Putamen (tissue), 1 donor: ENCODE data around the gene C20orf141.
"Not testable (repeated sequence)": the region's sequence is repeated elsewhere in the genome, so short reads cannot be mapped to it uniquely, and the experiment has no call there.

Experiments used
- DNase-seq: peaks from one replicate; pipeline ENCODE4 v3.0.0-alpha.2; 2016; ENCODE audit warnings: low spot score

C20orf141 gene, protein sequence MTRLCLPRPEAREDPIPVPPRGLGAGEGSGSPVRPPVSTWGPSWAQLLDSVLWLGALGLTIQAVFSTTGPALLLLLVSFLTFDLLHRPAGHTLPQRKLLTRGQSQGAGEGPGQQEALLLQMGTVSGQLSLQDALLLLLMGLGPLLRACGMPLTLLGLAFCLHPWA

DNA sequence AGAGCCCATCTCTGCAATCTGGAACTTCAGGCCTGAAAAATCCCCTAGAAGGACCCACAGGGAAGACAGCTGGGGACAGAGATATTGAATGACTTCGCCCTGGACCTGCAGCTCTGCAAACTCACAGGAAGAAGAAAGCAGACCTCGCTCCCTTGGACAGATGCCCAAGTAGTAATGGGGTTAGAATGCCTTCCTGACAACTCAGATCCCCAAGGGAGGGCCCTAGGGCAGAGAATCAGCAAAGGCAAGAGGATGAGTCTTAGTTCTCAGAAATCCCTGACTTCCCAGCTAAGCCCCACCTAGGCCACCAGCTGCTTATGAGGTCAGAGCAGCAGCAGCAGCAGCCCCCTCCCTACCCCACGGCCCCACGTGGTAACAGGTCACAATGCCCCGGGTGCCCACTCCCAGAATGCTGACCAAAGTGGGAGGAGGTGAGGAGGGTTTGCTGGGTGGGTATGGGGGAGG, at the start of gene C20orf141:
Gene C20orf141 (plus strand): TSS at position 401 of the 465 bp plus-strand sequence. CDS start 198 bp downstream, outside the sequence.
- DNase-seq = no peak

DNA sequence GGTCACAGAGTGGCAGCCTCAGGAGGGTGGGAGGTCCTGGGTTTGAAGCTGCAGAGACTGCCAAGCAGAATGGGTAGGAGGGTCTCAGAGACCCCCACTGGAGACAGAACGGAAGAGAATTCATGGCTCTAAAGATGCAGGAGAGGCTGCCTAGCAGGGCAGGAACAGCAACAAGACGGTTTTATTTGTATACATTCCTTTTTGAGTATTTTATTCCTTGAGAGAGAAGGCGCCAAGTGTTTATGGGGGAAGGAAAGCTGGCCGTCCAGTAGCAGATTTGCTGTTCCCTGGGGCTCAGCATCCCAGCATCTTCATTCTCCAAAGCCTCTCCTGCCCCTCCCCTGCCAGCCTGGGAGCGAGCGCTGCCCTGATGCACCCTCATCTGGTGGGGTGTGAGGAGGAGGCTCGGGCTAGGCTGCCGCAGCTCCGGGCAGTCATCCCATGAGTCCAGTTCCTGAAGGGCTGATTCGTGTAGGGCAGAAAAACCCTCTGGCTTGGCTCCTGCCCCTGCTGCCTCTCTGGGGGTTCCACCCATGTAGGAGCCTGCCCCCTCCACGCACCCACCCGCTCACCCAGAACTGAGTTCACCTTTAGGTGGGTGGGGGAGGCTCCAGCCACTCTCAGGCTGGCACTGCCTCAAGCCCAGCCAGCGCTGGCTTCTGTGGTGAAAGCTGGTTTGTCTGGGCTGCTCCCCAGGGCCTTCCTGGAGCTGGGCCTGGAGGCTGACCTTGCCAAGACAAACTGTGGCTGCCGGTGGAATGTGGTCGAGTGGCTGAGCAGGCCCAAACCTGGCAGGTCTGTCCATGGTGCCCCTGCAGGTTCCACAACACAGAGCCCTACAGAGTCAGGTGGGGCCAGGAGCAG, 46.8 kb upstream of the C20orf141 start:
- no peak for DNase-seq

DNA sequence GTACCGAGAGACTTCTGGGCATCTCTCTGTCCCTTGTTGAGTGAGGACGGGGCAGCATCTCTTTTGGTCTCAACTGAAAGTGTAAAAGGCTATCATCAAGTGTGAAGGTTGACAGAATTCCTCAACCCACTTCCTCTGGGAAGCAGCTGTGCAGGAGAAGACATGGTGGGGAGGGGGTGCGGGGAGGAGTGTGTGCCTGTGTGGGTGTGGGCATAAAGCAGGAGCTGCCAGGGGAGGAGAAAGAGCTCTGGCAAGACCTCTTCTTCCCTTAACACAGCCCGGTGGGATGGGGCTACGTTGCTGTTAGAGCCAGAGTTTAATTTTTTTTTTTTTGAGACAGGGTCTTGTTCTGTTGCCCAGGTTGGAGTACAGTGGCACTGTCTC, 46.2 kb upstream of the C20orf141 start:
- no peak for DNase-seq

DNA sequence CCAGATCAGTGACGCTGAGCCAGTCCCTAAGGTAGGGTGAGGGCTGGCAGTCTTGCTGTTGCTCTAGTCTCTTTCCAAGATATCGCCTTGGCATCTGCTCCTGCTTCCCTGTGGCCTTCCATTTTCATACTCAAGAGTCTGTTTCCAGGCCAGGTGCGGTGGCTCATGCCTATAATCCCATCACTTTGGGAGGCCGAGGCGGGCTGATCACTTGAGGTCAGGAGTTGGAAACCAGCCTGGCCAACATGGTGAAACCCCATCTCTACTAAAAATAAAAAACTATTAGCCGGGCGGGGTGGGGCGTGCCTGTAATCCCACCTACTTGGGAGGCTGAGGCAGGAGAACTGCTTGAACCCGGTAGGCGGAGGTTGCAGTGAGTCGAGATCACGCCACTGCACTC, 44.7 kb upstream of the C20orf141 start:
- not testable (repeated sequence) for DNase-seq

DNA sequence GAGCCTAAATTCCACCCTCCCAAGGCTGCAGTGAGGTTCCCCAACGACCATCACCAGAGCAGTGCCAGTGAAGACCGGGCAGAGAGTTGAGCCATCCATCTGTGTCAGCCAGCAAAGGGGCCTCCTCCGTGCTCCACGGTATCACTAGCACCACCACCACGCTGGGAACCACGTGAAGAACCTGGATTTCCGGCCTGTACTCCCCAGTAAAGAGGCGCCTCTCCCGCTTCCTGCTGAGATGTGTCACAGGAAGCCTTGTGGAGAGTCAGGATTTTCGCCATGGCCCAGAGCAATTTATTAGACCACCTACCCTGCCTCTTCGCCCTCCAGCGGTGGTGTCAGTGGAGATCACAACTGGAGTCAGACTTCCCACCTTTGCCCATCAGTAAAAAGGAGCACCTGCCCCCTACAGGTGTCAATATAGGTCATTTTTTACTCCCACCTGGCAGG, 43.1 kb upstream of the C20orf141 start:
- no peak for DNase-seq

DNA sequence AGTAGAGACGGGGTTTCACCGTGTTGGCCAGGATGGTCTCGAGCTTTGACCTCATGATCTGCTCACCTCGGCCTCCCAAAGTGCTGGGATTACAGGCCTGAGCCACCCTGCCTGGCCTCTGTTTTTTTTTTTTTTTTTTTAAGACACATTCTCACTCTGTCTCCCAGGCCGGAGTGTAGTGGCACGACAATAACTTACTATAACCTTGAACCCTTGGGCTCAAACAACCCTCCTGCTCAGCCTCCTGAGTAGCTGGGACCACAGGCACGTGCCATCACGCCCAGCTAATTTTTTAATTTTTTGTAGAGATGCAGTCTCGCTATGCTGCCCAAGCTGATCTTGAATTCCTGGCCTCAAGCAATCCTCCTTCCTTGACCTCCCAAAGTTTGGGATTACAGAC, 41.0 kb upstream of the C20orf141 start:
- DNase-seq = no peak

DNA sequence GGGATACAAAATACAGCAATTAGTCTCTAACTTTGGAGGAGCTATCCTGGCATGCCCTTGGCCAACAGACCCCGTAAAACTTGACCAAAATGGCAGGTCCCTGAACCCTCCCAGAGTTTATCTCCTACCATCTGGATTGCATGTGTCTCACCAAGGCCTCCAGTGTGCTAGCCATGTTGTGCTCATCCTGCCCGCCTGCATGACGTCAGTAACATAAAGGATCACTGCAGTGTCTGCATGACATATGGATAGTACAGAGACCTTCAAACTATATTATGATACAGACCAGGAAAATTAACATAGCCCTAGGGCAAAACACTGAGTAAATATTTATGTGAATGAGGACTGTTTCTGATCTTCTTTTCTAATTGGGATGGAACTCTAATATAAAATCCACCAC, 39.6 kb upstream of the C20orf141 start:
- DNase-seq = no peak

DNA sequence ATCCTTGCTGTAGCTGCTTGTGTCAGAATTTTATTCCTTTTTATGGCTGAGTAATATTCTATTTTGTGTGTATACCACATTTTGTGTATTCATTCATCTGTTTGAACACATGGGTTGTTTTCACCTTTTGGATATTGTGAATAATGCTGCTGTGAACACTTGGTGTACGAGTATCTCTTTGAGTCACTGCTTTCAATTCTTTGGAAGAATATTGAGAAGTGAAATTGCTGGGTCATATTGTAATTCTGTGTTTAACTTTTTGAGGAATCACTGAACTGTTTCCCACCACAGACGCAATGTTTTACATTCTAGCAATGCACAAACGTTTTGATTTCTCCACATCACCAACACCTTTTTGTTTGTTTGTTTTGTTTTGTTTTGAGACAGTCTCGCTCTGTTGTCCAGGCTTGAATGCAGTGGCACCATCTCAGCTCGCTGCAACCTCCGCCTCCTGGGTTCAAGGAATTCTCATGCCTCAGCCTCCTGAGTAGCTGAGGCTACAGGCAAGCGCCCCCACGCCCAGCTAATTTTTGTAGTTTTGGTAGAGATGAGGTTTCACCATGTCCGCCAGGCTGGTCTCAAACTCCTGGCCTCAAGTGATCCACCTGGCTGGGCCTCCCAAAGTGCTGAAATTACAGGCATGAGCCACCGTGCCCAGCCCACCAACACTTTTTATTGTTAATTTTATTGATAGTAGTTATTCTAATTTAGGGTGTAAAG, 36.0 kb upstream of the C20orf141 start:
- no peak for DNase-seq

DNA sequence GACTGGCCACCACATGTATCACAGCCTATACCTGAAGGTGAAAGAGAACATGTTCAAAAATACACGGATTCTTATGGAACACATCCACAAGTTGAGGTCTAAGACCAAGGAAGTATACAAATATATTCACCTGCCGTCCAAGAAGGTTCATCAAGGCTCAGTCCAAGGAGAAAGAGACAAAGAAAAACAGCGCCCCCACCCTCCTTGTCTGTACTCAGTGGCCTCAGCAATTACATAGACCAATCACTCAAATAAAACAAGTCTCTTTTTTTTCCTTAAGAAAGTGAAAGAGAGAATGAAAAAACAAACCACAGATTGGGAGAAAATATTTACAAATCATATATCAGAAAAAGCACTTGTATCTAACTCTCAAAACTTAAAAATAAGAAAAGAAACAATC, 33.8 kb upstream of the C20orf141 start:
- no peak for DNase-seq

DNA sequence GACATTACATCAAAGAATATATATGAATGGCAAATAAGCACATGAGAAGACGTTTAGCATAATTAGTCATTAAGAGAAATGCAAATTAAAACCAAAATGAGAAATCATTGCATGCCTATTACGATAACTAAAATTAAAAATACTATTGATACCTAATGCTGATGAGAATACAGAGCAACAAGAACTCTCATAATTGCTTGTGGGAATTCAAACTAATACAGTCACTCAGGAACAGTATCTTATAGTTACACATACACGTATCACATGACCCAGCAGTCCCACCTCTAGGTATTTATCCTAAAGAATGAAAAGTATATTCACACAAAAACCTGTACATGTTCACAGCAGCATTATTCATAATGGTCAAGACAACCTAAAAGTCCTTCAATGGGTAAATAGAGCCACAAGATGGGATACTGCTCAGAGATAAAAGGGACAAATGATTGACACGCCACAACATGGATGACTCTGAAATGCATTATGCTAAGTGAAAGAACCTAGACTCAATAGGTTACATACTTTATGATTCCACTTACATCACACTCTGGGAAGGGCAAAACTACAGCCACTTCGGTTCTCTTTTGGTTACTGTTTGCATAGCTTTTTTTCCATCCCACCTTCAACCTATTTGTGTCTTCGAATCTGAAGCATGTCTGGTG, 30.8 kb upstream of the C20orf141 start:
- DNase-seq = no peak

DNA sequence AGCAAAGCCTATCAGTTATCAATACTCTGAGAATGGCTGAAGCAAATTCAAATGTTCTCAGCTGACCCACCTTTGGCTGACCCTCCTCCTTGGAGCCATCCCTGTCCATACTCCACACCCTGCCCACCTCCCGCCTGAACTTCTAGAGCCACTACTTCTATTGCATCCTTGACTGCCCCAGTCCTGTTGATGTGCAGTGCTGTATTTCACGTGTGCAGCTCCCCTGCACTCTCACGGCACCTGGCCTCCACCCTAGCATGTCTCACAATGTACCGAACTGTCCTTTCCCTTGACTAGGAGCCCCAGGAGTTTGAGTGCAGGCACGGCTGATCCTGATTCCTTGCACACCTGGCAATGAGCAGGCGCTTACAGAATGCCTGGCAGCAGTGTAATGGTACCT, 21.3 kb upstream of the C20orf141 start:
- no peak for DNase-seq

DNA sequence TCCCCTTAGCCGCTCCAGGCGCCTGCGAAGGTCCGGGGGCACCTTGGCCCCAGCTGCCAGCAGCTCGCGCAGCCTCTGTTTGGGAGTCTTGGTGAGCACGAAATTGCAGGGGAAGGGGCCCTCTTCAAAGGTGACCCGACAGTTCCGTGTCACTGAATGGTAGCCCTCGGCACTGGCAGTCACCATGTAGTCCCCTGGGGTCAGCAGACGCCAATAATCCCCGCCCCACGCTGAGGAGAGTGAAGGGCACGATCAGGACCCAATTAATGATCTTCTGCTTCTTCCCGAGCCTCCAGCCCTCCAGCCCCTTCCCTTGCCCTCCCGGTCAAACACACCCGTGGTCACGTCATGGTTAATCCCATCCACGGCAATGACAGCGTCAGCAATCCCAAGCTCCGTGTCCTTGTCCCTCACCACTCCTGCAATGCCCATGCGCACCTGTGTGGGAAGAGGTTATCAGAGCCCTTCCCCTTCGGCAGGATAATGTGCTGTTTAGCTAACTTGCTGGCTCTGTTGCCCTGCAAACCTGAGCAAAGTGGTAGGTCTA, 20.5 kb upstream of the C20orf141 start:
- no peak for DNase-seq

DNA sequence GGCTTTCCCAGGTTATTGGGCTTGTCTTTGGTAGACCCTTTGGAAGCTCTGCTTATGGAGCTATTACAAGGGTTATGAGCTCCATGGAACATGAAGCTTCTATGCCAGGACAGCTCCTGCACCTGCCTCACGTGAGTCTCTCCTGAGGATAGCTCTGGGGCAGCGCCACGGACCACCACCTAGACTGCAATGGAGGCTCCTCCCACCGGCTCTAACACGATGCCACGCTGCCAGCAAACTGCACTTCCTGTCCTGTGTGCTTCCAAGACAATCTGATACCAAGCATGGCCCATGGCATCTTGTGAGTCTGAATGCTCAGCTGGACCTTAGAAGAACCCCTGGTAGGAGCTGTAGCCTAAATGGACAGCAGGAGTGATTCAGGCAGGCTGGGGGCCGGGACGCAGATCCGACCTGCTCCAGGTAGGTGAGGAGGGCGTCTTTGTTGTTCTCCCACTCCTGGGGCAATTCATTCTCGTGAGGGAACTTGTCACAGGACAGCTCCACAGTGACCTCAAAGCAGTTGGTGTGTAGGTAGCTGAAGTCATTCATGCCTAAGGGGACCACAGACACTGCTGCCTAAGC, 19.8 kb upstream of the C20orf141 start:
- no peak for DNase-seq

DNA sequence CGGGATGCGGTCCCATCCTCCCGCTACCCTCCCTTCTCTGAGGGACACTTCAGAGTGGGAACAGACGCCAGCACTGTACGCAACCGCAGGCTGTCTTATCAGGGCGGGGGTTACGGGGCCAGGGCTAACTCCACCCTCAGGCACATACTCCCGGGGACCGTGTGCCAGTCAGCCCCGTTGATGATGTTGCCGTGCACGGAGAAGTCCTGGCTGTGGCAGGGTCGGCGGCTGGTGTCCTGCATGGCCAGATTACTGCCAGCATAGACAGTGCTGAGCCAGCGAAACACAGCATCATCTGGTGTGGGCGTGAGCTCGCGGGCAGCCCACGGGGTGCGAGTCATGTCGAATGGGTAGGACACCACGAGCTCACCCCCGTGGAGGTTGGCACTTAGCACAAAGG, 19.3 kb upstream of the C20orf141 start:
- no peak for DNase-seq

DNA sequence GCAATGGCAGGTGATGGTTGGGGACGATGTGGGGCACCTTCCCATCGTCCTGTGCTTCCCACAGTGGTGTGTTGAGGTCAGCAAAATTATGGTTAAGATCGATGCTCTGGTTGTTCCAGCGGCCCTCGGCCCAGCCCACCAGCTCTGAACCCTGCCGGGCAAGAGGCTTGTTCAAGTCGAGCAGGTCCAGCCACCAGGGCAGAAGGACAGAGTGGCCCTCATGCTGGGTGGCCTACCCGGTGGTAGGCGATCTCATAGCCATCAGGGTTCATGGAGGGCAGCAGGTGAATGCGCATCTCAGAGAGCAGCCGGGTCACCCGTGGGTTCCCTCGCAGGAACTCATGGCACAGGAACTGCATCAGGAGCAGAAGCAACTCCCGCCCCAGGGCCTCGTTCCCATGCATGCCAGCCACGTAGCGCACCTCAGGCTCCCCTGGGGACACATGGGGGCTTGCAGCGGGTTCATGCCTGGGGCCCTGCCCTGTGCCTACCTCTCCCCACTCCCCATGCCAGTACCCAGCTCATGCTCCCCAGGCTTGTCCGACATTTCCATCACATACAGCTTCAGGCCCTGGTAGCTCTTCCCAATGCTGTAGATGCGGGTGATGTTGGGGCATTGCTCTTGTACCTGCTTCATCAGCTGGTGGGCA, 18.7 kb upstream of the C20orf141 start:
- DNase-seq = no peak

DNA sequence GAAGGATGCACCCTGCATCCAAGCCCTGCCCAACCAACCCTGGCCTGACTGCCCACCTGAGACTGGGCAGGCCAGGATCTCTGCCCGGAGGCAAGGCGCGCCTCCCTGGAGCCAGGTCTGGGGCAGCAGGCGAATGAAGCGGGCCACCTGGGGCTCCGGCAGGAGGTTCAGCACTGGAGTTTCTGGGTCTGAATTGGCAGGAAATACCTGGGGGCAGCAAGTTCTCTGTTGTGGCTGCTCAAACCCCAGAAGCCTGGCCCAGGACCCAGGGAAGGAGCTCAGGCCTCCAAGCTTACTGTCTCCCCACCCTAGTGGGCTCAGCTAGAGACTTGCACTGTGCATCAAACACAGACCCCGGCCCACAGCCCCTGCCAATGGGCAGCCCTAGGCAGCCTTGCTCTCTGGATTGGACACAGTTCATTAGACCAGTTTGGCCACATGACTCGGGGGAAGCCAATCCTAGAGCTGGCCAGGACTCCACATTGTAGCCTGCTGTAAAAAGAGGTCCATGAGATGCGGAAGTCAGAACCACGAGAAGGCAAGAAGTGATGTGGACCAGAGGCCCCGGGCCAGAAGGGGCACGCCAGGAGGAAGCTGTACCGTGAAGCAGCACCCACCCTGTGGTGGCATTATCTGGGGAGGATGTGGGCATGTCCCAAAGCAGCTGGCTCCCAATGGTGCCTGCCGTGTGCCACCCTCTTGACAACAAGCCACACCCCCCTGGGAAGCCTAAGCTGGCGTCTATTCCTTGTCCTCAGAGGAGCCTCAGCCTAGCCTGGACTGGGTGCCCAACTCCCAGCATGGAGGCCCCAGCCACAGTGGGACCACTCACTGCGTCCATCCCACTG, 17.4 kb upstream of the C20orf141 start:
- DNase-seq = no peak

DNA sequence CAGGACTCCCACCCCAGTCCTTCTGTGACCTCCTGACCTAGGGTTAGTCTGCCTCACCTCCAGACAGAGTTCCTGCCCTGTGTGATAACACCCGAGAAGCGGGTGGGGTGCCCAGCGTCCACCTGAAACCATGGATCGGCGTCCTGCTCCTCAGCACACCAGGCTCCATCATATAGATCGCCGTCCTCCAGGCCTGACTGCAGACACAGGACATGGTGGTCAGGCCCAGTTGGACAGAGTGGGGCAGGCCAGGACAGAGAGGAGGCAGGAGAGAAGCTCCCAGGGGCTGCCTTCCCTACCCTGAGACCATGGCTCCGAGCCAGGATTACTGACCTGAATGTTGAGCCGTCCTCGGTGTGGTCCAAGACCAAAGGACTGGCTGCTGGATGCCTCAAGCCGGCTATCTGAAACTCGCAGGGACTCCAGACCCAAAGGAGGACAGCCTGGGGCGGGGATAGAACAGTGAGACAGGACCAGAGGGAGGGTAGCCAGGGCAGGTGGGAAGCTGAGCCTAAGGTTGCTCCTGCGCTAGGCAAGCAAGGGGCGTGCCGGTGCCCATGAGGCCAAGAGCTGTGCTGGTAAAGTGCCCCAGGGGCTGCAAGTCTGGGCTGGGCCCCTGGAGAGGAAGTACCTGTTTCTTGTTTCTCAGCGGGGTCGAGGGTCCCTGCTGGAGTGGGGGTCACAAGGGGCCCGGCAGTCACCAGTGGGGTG, 16.5 kb upstream of the C20orf141 start:
- no peak for DNase-seq

DNA sequence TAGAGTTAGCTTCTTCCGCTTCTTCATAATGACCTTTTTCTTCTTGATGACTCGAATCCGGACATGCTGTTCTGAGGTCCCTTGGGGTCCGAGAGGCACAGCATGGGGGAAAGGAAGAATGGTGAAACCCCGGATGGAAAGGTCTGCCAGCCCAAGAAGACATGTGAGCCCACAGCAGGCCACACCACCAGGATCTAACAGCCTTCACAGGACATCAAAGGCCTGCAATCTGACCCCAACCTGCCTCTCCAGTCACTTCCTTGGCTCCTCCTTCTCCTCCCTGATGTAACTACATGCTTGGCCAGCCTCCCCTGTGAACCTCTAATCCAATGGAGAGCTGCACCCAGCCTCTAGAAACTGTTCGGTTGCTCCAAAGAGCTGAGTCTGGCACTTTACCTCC, 16.0 kb upstream of the C20orf141 start:
- no peak for DNase-seq

DNA sequence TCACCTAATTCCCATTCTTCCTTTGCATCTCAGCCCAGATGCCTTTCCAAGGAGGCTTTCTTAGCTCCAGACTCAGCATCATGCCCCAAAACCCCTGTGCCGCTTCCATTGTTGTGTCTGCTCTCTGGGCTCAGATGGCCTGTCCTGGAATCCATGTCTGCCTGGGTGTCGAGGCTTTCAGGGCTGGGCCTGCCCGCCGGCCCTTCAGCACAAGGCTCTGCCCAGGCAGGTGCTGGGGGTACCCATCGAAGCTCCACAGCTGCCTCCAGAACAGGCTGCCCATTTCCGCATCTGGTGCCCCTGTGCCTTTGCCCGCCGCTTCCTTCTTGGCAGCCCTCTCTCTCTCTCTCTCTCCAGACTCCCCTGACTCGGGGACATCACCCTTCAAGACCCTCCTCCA, 15.5 kb upstream of the C20orf141 start:
- DNase-seq = no peak
